IMR-90 (cell line): ENCODE measurements around the gene EPHX1. TPM values are rescaled to one million over a fixed set of nuclear protein-coding genes. Genes with fewer than 3 reads are reported as not detected.

Source experiments
- ATAC-seq: fragments of 200-7000 bp; cut with Tn5 transposase; 2 replicates; pipeline ENCODE4 v1.9.1; 2020; ENCODE audit warnings: low read depth, mild to moderate bottlenecking, moderate library complexity
- BruUV-seq: library from RNA; stranded (reverse); fragments of 400-500 nt; replicated peaks from 2 replicates; lab custom pipeline; 2021; lab: Mats Ljungman, UMichigan
- CTCF ChIA-PET: fragments of 300-600 bp; formaldehyde crosslinking; extraction: SDS; loops from one replicate; lab custom pipeline; 2021; ENCODE audit warnings: antibody characterized with exemption; lab: Yijun Ruan, JAX
- POLR2A ChIA-PET: fragments of 300-600 bp; sonication (Branson Sonifier 250); formaldehyde crosslinking; loops from one replicate; lab custom pipeline; 2022; ENCODE audit warnings: antibody characterized with exemption; ENCODE audit not compliant: unreplicated experiment; lab: Charles Lee
- DNase-seq: peaks from one replicate; pipeline ENCODE4 v3.0.0; 2013
- H2AFZ ChIP-seq: replicated peaks from 2 replicates; pipeline ENCODE3; 2013; ENCODE audit warnings: low read length, mild to moderate bottlenecking; ENCODE audit not compliant: poor library complexity
- H2AK5ac ChIP-seq: 2 replicates; pipeline ENCODE4 v1.6.1; 2013; ENCODE audit warnings: low read depth, low read length, inconsistent platforms
- H2AK9ac ChIP-seq: replicated peaks from 2 replicates; pipeline ENCODE3; 2013; ENCODE audit warnings: mild to moderate bottlenecking, low read depth, low read length, moderate library complexity; ENCODE audit not compliant: poor library complexity
- H2BK120ac ChIP-seq: 2 replicates; pipeline ENCODE4 v1.6.1; 2013; ENCODE audit warnings: low read depth, low read length, inconsistent platforms
- H2BK15ac ChIP-seq: 3 replicates; pipeline ENCODE4 v1.6.1; 2013; ENCODE audit warnings: low read depth, low read length, inconsistent platforms
- H2BK20ac ChIP-seq: 2 replicates; pipeline ENCODE4 v1.6.1; 2013; ENCODE audit warnings: low read depth, mild to moderate bottlenecking, inconsistent platforms, low read length, moderate library complexity
- H2BK5ac ChIP-seq: 2 replicates; pipeline ENCODE4 v1.6.1; 2013; ENCODE audit warnings: mild to moderate bottlenecking, low read depth, low read length, inconsistent platforms; ENCODE audit not compliant: poor library complexity, severe bottlenecking
- H3K14ac ChIP-seq: replicated peaks from 2 replicates; pipeline ENCODE4 v1.6.1; 2013; ENCODE audit warnings: low read depth, low read length, inconsistent platforms
- H3K18ac ChIP-seq: 2 replicates; pipeline ENCODE4 v1.6.1; 2013; ENCODE audit warnings: low read depth, low read length, control low read depth
- H3K23ac ChIP-seq: 2 replicates; pipeline ENCODE4 v1.6.1; 2013; ENCODE audit warnings: low read depth, low read length, inconsistent platforms
- H3K27ac ChIP-seq: 2 replicates; pipeline ENCODE4 v1.5.1; 2013; ENCODE audit warnings: mild to moderate bottlenecking, control low read depth, low read length; ENCODE audit not compliant: insufficient read depth
- H3K27me3 ChIP-seq: 2 replicates; pipeline ENCODE4 v1.6.1; 2013; ENCODE audit warnings: low read length; ENCODE audit not compliant: control insufficient read depth, insufficient read depth
- H3K36me3 ChIP-seq: 2 replicates; pipeline ENCODE4 v1.6.1; 2013; ENCODE audit warnings: low read length, mixed read lengths; ENCODE audit not compliant: control insufficient read depth, insufficient read depth
- H3K4ac ChIP-seq: 2 replicates; pipeline ENCODE4 v1.6.1; 2013; ENCODE audit warnings: low read depth, low read length, inconsistent platforms
- H3K4me1 ChIP-seq: 2 replicates; pipeline ENCODE4 v1.6.1; 2013; ENCODE audit warnings: low read length, mixed read lengths; ENCODE audit not compliant: control insufficient read depth, insufficient read depth
- H3K4me2 ChIP-seq: 2 replicates; pipeline ENCODE4 v1.6.1; 2013; ENCODE audit warnings: low read depth, mild to moderate bottlenecking, control low read depth, low read length, moderate library complexity
- H3K4me3 ChIP-seq: 2 replicates; pipeline ENCODE4 v1.5.1; 2013; ENCODE audit warnings: low read depth, mild to moderate bottlenecking, control low read depth, low read length, moderate library complexity; ENCODE audit not compliant: insufficient read depth
- H3K56ac ChIP-seq: 2 replicates; pipeline ENCODE4 v1.6.1; 2013; ENCODE audit warnings: low read length, inconsistent platforms; ENCODE audit not compliant: insufficient read depth; ENCODE audit errors: extremely low read depth
- H3K79me1 ChIP-seq, 2 experiments: 2 replicates each; pipeline ENCODE4 v1.6.1; 2013; ENCODE audit warnings: low read length in 2 of 2, inconsistent platforms in 1 of 2, low read depth in 1 of 2
- H3K9ac ChIP-seq: 2 replicates; pipeline ENCODE4 v1.6.1; 2013; ENCODE audit warnings: low read depth, low read length, control low read depth
- H3K9me1 ChIP-seq: 2 replicates; pipeline ENCODE4 v1.6.1; 2013; ENCODE audit warnings: low read length, inconsistent platforms; ENCODE audit not compliant: insufficient read depth
- H3K9me3 ChIP-seq: 2 replicates; pipeline ENCODE4 v1.6.1; 2013; ENCODE audit warnings: low read length; ENCODE audit not compliant: control insufficient read depth, insufficient read depth
- H4K20me1 ChIP-seq: 2 replicates; pipeline ENCODE4 v1.6.1; 2013; ENCODE audit warnings: low read length, inconsistent platforms; ENCODE audit not compliant: insufficient read depth
- H4K5ac ChIP-seq: 2 replicates; pipeline ENCODE4 v1.6.1; 2013; ENCODE audit warnings: mild to moderate bottlenecking, low read depth, low read length, control low read depth
- H4K8ac ChIP-seq, 2 experiments: 2 replicates each; pipeline ENCODE4 v1.6.1; 2013; ENCODE audit warnings: low read depth in 2 of 2, low read length in 2 of 2, control low read depth in 1 of 2, inconsistent platforms in 1 of 2
- H4K91ac ChIP-seq: 2 replicates; pipeline ENCODE4 v1.6.1; 2013; ENCODE audit warnings: low read depth, low read length, inconsistent platforms; ENCODE audit not compliant: insufficient read depth
- CTCF ChIP-seq: conservative IDR thresholded peaks from 2 replicates; pipeline ENCODE4 v1.5.1; 2012; ENCODE audit warnings: mild to moderate bottlenecking, low read depth, low read length, improper control_type of control experiment
- ELK1 ChIP-seq: fragments of 150-350 bp; IDR thresholded peaks from 2 replicates; pipeline ENCODE4 v1.6.1; 2016; ENCODE audit warnings: low read depth, mild to moderate bottlenecking, low read length, moderate library complexity, borderline replicate concordance
- MAFK ChIP-seq: IDR thresholded peaks from 2 replicates; pipeline ENCODE4 v1.6.1; 2012; ENCODE audit warnings: low read depth, low read length, improper control_type of control experiment
- MAZ ChIP-seq: IDR thresholded peaks from 2 replicates; pipeline ENCODE4 v1.6.1; 2012; ENCODE audit warnings: low read depth, mild to moderate bottlenecking, low read length, improper control_type of control experiment, moderate library complexity, borderline replicate concordance
- POLR2A ChIP-seq: IDR thresholded peaks from 2 replicates; pipeline ENCODE4 v1.6.1; 2012; ENCODE audit warnings: mild to moderate bottlenecking, low read depth, low read length
- RAD21 ChIP-seq: IDR thresholded peaks from 2 replicates; pipeline ENCODE4 v1.6.1; 2012; ENCODE audit warnings: low read length, improper control_type of control experiment
- WGBS, 2 experiments: methylation state at CpG; one replicate each; pipeline versions ENCODE4 v1.1.5 to v1.1.7; 2013; ENCODE audit warnings: missing lambda C conversion rate in 2 of 2; ENCODE audit not compliant: insufficient read length in 1 of 2; ENCODE audit errors: extremely low coverage in 2 of 2; 5-methylcytosine and 5-hydroxymethylcytosine counted together
- dilution Hi-C: fragments of 300-500 bp; cut with HindIII; formaldehyde crosslinking; loops from one replicate; pipeline ENCODE4 v1.14.3; 2018; ENCODE audit warnings: low sequenced_read_pairs; ENCODE audit not compliant: unreplicated experiment
- in situ Hi-C: fragments of 300-500 bp; cut with MboI; formaldehyde crosslinking; loops from 3 replicates; pipeline ENCODE4 v1.14.3; 2019; ENCODE audit warnings: low sequenced_read_pairs, inconsistent platforms, mixed read lengths
- intact Hi-C: fragments of 100-400 bp; cut with micrococcal nuclease; formaldehyde crosslinking; loops from 2 replicates; pipeline ENCODE4 v1.10.0; 2022
- polyA plus RNA-seq, 3 experiments: library from polyadenylated mRNA; depleted of rRNA; stranded (reverse); fragments of >200 nt; gene quantifications; 2 replicates each; pipeline ENCODE4 v1.2.3, GENCODE V29; 2012; ENCODE audit warnings: low replicate concordance in 1 of 3
- total RNA-seq: library from RNA; depleted of rRNA; stranded (reverse); fragments of >200 nt; gene quantifications from 2 replicates; pipeline ENCODE4 v1.2.3, GENCODE V29; 2012

EPHX1 gene
- total and polyA plus RNA-seq, 2 of the 4 experiments (the other 2 are of a cell fraction): 20.3 to 46.3 TPM

- DNase-seq (no peak), ATAC-seq (no peak)
- no TSS peak for BruUV-seq
- no peaks in the 10 kb centered on the region for H4K20me1 ChIP-seq
- WGBS, 2 experiments: 100% methylated on average over 1 of the region's 17 CpGs; no CpG with 5 or more reads in 1 of the 2 experiments
- peaks cover 37% of the 10 kb centered on the region for H3K4me1 ChIP-seq
- no peak overlapping the region for H3K14ac ChIP-seq
- CTCF ChIA-PET: no interaction called here
- dilution Hi-C loops (no loop called here), intact Hi-C loops (no loop called here), in situ Hi-C loops (no loop called here)
- no peak overlapping the region for H3K56ac ChIP-seq
- no peak overlapping the region for H3K23ac ChIP-seq
- H2BK120ac ChIP-seq: no peak overlapping the region
- no peak overlapping the region for H2BK20ac ChIP-seq
- H3K36me3 ChIP-seq: no peaks in the 10 kb centered on the region
- no peak overlapping the region for H3K4me3 ChIP-seq
- H3K79me1 ChIP-seq: peaks cover 10 to 42% of the 10 kb centered on the region in 2 experiments; a peak in 3 of 4 replicates
- no peaks in the 10 kb centered on the region for H3K27me3 ChIP-seq
- no peak for TF ChIP-seq CTCF
- TF ChIP-seq MAZ: no peak
- TF ChIP-seq MAFK: no peak
- no peak for TF ChIP-seq POLR2A
- no peak for TF ChIP-seq RAD21
- TF ChIP-seq ELK1: no peak
- no peak overlapping the region for H4K8ac ChIP-seq
- H3K18ac ChIP-seq: no peak overlapping the region
- no peak overlapping the region for H3K9ac ChIP-seq
- H4K91ac ChIP-seq: no peak overlapping the region
- POLR2A ChIA-PET: no interaction called here
- no peak overlapping the region for H4K5ac ChIP-seq
- no peak overlapping the region for H3K4me2 ChIP-seq
- no peak overlapping the region for H2BK5ac ChIP-seq
- H3K9me1 ChIP-seq: peaks cover 29% of the 10 kb centered on the region
- no peak overlapping the region for H2AFZ ChIP-seq
- H3K9me3 ChIP-seq: no peaks in the 10 kb centered on the region
- no peak overlapping the region for H2AK5ac ChIP-seq
- H2AK9ac ChIP-seq: no peak overlapping the region
- no peak overlapping the region; the same call in 1 of the 2 replicates for H3K4ac ChIP-seq
- no peak overlapping the region for H3K27ac ChIP-seq
- no peak overlapping the region for H2BK15ac ChIP-seq
Observed at GRCh38 chr1:225815526-225816178, 5.7 kb downstream of the EPHX1 start.
